Measurements from ENCODE around the gene PODXL.

GRCh38 chr7:131538813-131539179 is 17.6 kb downstream of the PODXL start:
- TF ChIP-seq ESRRA (IDR thresholded peaks at IDR 0.05; ENCODE audit: low read length), result no peak
- no peak for TF ChIP-seq ZBED1 (IDR thresholded peaks at IDR 0.05; ENCODE audit: borderline replicate concordance)
- no peak for TF ChIP-seq CTCF (IDR thresholded peaks at IDR 0.05 in 2 of 3, conservative IDR thresholded peaks at IDR 0.05 in 1 of 3; ENCODE audit: control insufficient read depth in 2 of 3, extremely low read depth in 1 of 3, insufficient read depth in 1 of 3, low read depth in 3 of 3, low read length in 3 of 3)
- no peak for TF ChIP-seq CHD2 (IDR thresholded peaks at IDR 0.05; ENCODE audit: borderline replicate concordance, low read depth, low read length)
- TF ChIP-seq POLR2A (IDR thresholded peaks at IDR 0.05; ENCODE audit: low read depth, low read length), result no peak
- no peak for TF ChIP-seq FOXK2 (IDR thresholded peaks at IDR 0.05)
- TF ChIP-seq YY1 (IDR thresholded peaks at IDR 0.05; ENCODE audit: low read depth, low read length), result no peak
